DND-41 (cell line): Measurements from ENCODE around the gene HEATR1.

Experiments used
- ATAC-seq: fragments of 200-7000 bp; cut with Tn5 transposase; 3 replicates; pipeline ENCODE4 v1.9.1; 2021; ENCODE audit warnings: low read depth; ENCODE audit not compliant: insufficient read depth
- DNase-seq: peaks from one replicate; pipeline ENCODE4 v3.0.0-alpha.2; 2020
- H2AFZ ChIP-seq: 2 replicates; pipeline ENCODE4 v1.6.0; 2012; ENCODE audit warnings: low read depth, low read length
- H3K27ac ChIP-seq: 2 replicates; pipeline ENCODE4 v1.5.1; 2012; ENCODE audit warnings: low read length, inconsistent platforms
- H3K27me3 ChIP-seq: fragments of 200-600 bp; sonication (generic); 2 replicates; pipeline ENCODE4 v1.6.0; 2012; ENCODE audit warnings: low read length, mild to moderate bottlenecking, inconsistent platforms; ENCODE audit not compliant: insufficient read depth, poor library complexity
- H3K36me3 ChIP-seq: 2 replicates; pipeline ENCODE4 v1.5.1; 2012; ENCODE audit warnings: low read length, inconsistent platforms; ENCODE audit not compliant: insufficient read depth
- H3K4me1 ChIP-seq: 2 replicates; pipeline ENCODE4 v1.5.1; 2012; ENCODE audit warnings: mild to moderate bottlenecking, low read length; ENCODE audit not compliant: insufficient read depth
- H3K4me2 ChIP-seq: 2 replicates; pipeline ENCODE4 v1.6.0; 2012; ENCODE audit warnings: mild to moderate bottlenecking, moderate library complexity, low read length, inconsistent platforms; ENCODE audit not compliant: insufficient read depth
- H3K4me3 ChIP-seq, 2 experiments: fragments of 200-600 bp in 1 of 2; shearing (Covaris generic) in 1 of 2; 2 replicates each; pipeline ENCODE4 v1.5.1; 2012 to 2016; ENCODE audit warnings: inconsistent platforms in 2 of 2, low read length in 2 of 2, mild to moderate bottlenecking in 2 of 2, low read depth in 1 of 2, moderate library complexity in 1 of 2
- H3K79me2 ChIP-seq: 2 replicates; pipeline ENCODE4 v1.6.0; 2012; ENCODE audit warnings: low read length, inconsistent platforms; ENCODE audit not compliant: insufficient read depth
- H3K9ac ChIP-seq: 2 replicates; pipeline ENCODE4 v1.6.0; 2012; ENCODE audit warnings: low read depth, mild to moderate bottlenecking, inconsistent platforms, low read length, moderate library complexity
- H3K9me3 ChIP-seq: 2 replicates; pipeline ENCODE4 v1.5.1; 2012; ENCODE audit warnings: low read length, moderate library complexity, mild to moderate bottlenecking, inconsistent platforms; ENCODE audit not compliant: insufficient read depth, severe bottlenecking
- H4K20me1 ChIP-seq: 2 replicates; pipeline ENCODE4 v1.6.0; 2012; ENCODE audit warnings: low read length; ENCODE audit not compliant: insufficient read depth
- EZH2 ChIP-seq: IDR thresholded peaks from 3 replicates; pipeline ENCODE4 v1.6.1; 2012; ENCODE audit warnings: borderline replicate concordance, low read depth, mild to moderate bottlenecking, moderate library complexity, low read length, inconsistent platforms; ENCODE audit not compliant: severe bottlenecking
- TF ChIP-seq, protein P1 (sequence below): IDR thresholded peaks from 2 replicates; pipeline ENCODE4 v1.5.1; 2012; ENCODE audit warnings: borderline replicate concordance, low read length, moderate library complexity, mild to moderate bottlenecking; ENCODE audit not compliant: poor library complexity, severe bottlenecking; ENCODE audit errors: extremely low read depth

Gene HEATR1

DNA sequence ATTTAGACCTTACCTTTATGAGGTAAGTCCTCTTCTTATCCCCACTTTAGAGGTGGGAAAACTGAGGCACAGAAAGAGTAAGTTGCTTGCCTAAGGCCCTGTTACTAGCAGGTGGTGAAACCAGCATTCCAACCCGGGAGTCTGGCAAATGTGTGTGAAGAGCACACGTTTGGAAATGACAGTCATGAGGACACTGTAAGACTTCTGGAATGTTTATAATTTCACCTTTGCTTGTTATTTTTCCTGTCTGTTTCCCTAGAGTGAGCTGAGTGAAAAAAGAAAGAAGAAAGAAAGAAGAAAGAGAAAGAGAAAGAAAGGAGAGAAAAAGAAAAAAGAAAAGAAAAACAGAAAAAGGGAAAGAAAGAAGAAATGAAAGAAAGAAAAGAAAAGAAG, 101.7 kb downstream of the HEATR1 start:
- Histone ChIP-seq H2AFZ (no peak overlapping the region), H3K79me2 (no peaks in the 10 kb centered on the region), H3K27ac (no peak overlapping the region), H3K9ac (no peak overlapping the region), H3K4me3 (no peak overlapping the region), H3K27me3 (no peaks in the 10 kb centered on the region), H3K9me3 (no peaks in the 10 kb centered on the region), H3K4me1 (no peaks in the 10 kb centered on the region), H3K4me2 (no peak overlapping the region), H4K20me1 (no peaks in the 10 kb centered on the region), H3K36me3 (no peaks in the 10 kb centered on the region)
- no peak for ATAC-seq
- TF ChIP-seq, protein P1, sequence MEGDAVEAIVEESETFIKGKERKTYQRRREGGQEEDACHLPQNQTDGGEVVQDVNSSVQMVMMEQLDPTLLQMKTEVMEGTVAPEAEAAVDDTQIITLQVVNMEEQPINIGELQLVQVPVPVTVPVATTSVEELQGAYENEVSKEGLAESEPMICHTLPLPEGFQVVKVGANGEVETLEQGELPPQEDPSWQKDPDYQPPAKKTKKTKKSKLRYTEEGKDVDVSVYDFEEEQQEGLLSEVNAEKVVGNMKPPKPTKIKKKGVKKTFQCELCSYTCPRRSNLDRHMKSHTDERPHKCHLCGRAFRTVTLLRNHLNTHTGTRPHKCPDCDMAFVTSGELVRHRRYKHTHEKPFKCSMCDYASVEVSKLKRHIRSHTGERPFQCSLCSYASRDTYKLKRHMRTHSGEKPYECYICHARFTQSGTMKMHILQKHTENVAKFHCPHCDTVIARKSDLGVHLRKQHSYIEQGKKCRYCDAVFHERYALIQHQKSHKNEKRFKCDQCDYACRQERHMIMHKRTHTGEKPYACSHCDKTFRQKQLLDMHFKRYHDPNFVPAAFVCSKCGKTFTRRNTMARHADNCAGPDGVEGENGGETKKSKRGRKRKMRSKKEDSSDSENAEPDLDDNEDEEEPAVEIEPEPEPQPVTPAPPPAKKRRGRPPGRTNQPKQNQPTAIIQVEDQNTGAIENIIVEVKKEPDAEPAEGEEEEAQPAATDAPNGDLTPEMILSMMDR = no peak
- TF ChIP-seq EZH2 = no peak
- DNase-seq = no peak

DNA sequence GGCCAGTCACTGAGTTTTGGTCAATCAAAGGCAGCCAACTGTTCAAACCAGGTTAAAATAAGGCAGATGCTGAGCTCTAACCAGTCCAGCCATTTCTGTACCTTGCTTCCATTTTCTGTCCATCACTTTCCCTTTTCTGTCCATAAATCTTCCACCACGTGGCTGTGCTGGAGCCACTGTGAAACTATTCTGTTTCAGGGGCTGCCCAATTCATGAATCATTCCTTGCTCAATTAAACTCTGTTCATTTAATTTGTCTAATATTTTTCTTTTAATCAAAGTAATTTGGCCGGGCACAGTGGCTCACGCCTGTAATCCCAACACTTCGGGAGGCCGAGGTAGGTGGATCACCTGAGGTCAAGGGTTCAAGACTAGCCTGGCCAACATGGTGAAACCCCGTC, 103.2 kb downstream of the HEATR1 start:
- H3K9me3 ChIP-seq = no peaks in the 10 kb centered on the region
- H4K20me1 ChIP-seq = no peaks in the 10 kb centered on the region
- no peak overlapping the region for H2AFZ ChIP-seq
- DNase-seq = no peak
- no peak overlapping the region for H3K27ac ChIP-seq
- no peak overlapping the region for H3K4me2 ChIP-seq
- H3K79me2 ChIP-seq = no peaks in the 10 kb centered on the region
- H3K9ac ChIP-seq = no peak overlapping the region
- H3K4me1 ChIP-seq = no peaks in the 10 kb centered on the region
- H3K4me3 ChIP-seq = no peak overlapping the region
- H3K36me3 ChIP-seq = no peaks in the 10 kb centered on the region
- H3K27me3 ChIP-seq = no peaks in the 10 kb centered on the region
- no peak for ATAC-seq
- TF ChIP-seq, protein P1 = no peak
- TF ChIP-seq EZH2 = no peak
